Activated CD4-positive, alpha-beta T cell treated with anti-CD3 and anti-CD28 coated beads for 36 hours (primary cell): ENCODE measurements around the gene TAS2R9. TPM values are rescaled to one million over a fixed set of nuclear protein-coding genes. Genes with fewer than 3 reads are reported as not detected.

Source experiments
- total RNA-seq, 2 experiments: library from RNA; stranded (reverse); gene quantifications; one replicate each; pipeline ENCODE4 v1.2.3, GENCODE V29; 2021

The TAS2R9 gene
- total RNA-seq, 2 experiments from 2014 or later = not detected

Other genes with a start within 250 kb of the TAS2R9 start
- 10 to 100 TPM; 66.3 to 89.3 TPM for gene MAGOHB, start 196.6 kb downstream of the TAS2R9 start, total RNA-seq
- gene STYK1, start 136.1 kb downstream of the TAS2R9 start, total RNA-seq = not detected
- 100 to 1,000 TPM; 157 to 175 TPM for gene YBX3, start 86.8 kb downstream of the TAS2R9 start, total RNA-seq
- gene TAS2R7, start 7.5 kb downstream of the TAS2R9 start, total RNA-seq = not detected
- gene TAS2R8, start 2.9 kb downstream of the TAS2R9 start, total RNA-seq = not detected
- not detected for gene TAS2R10, start 16.2 kb upstream of the TAS2R9 start, total RNA-seq
- 1 to 10 TPM; 1.3 to 2.1 TPM for gene PRR4, start 39.3 kb upstream of the TAS2R9 start, total RNA-seq
- gene PRH1, start 74.1 kb upstream of the TAS2R9 start, total RNA-seq = 10 to 100 TPM; 11.0 to 12.7 TPM
- gene TAS2R13, start 99.4 kb upstream of the TAS2R9 start, total RNA-seq = under 1 TPM; 0.27 to 0.35 TPM
- not detected for gene PRH2, start 119.1 kb upstream of the TAS2R9 start, total RNA-seq
- gene TAS2R14, start 129.1 kb upstream of the TAS2R9 start, total RNA-seq = 1 to 10 TPM in 1 of 2 experiments, under 1 TPM in 1; 0.94 to 1.1 TPM
- under 1 TPM; 0.30 to 0.53 TPM for gene TAS2R50, start 176.7 kb upstream of the TAS2R9 start, total RNA-seq
- 1 to 10 TPM; 1.2 to 1.4 TPM for gene TAS2R20, start 188.1 kb upstream of the TAS2R9 start, total RNA-seq
- gene TAS2R19, start 212.5 kb upstream of the TAS2R9 start, total RNA-seq = 1 to 10 TPM; 1.2 to 1.6 TPM
- gene TAS2R31, start 221.2 kb upstream of the TAS2R9 start, total RNA-seq = 1 to 10 TPM in 1 of 2 experiments, under 1 TPM in 1; 0.44 to 1.6 TPM